ENCODE measurements around the gene PTPRC. TPM values are rescaled to one million over a fixed set of nuclear protein-coding genes. Genes with fewer than 3 reads are reported as not detected.

The PTPRC gene
- total and polyA plus RNA-seq, 2 donors (not counting 3 experiments of a cell fraction or from before 2014, with no cell fraction given): not detected

GRCh38 chr1:198806861-198807260, 168.0 kb downstream of the PTPRC start:
- H3K9me1 ChIP-seq (replicated peaks; ENCODE audit: control insufficient read depth, extremely low read depth, insufficient read depth, low read length): no peaks in the 10 kb centered on the region
- CTCF ChIA-PET: no interaction called here

More at GRCh38 chr1:198806861-198807260, 168.0 kb downstream of the PTPRC start:
- POLR2A ChIA-PET: no interaction called here
- Histone ChIP-seq H3K27ac (ENCODE audit: insufficient read depth, low read depth, low read length) (no peak overlapping the region), H3K4me1 (ENCODE audit: control insufficient read depth, extremely low read depth, insufficient read depth, low read length) (no peaks in the 10 kb centered on the region), H3K9ac (replicated peaks; ENCODE audit: extremely low read depth, insufficient read depth, low read length) (no peak overlapping the region), H3K27me3 (ENCODE audit: control insufficient read depth in 2 of 2, insufficient read depth in 2 of 2, low read length in 2 of 2) (no peaks in the 10 kb centered on the region), H2AFZ (ENCODE audit: low read depth, low read length) (no peak overlapping the region), H4K20me1 (replicated peaks; ENCODE audit: control insufficient read depth, extremely low read depth, insufficient read depth, low read length) (no peaks in the 10 kb centered on the region), H3K79me2 (ENCODE audit: control insufficient read depth, insufficient read depth, low read length) (no peaks in the 10 kb centered on the region), H3K4me3 (replicated peaks in 1 of 3; ENCODE audit: insufficient read depth in 1 of 3, low read depth in 1 of 3, low read length in 3 of 3) (no peak overlapping the region), H3K4me2 (ENCODE audit: insufficient read depth, low read length) (no peak overlapping the region), H3K36me3 (ENCODE audit: control insufficient read depth in 2 of 2, extremely low read depth in 1 of 2, insufficient read depth in 2 of 2, low read length in 2 of 2) (no peaks in the 10 kb centered on the region), H3K9me3 (replicated peaks; ENCODE audit: control insufficient read depth, insufficient read depth, low read length) (no peaks in the 10 kb centered on the region)
- no TSS peak for BruUV-seq (replicated peaks)
- FAIRE-seq (no peak), DNase-seq (ENCODE audit: low read depth, low spot score) (no peak)
- intact Hi-C loops (cut with micrococcal nuclease) (no loop called here), dilution Hi-C loops (cut with MboI; ENCODE audit: extremely low pct_ligation_motif_present, low sequenced_read_pairs) (no loop called here)
- TF ChIP-seq POLR2A (IDR thresholded peaks at IDR 0.05; ENCODE audit: low read depth, low read length) (no peak), POLR2AphosphoS5 (IDR thresholded peaks at IDR 0.05; ENCODE audit: insufficient read depth, low read depth, low read length) (no peak), EZH2 (IDR thresholded peaks at IDR 0.05; ENCODE audit: borderline replicate concordance, low read depth, low read length, severe bottlenecking) (no peak), MYC (IDR thresholded peaks at IDR 0.05; ENCODE audit: low read depth, low read length) (no peak), FOS (IDR thresholded peaks at IDR 0.05; ENCODE audit: borderline replicate concordance, insufficient read depth, low read length) (no peak), CTCF (IDR thresholded peaks at IDR 0.05; ENCODE audit: extremely low read depth in 1 of 2, insufficient read depth in 1 of 2, low read depth in 1 of 2, low read length in 2 of 2) (no peak), MAX (IDR thresholded peaks at IDR 0.05; ENCODE audit: insufficient read depth, insufficient read length) (no peak), JUN (IDR thresholded peaks at IDR 0.05; ENCODE audit: borderline replicate concordance, insufficient read depth, insufficient read length, low read depth) (no peak), GATA2 (IDR thresholded peaks at IDR 0.05; ENCODE audit: insufficient read depth, insufficient read length, low read depth, low read length) (no peak)

Other genes starting within 250 kb of the PTPRC start
- gene ATP6V1G3, start 98.4 kb upstream of the PTPRC start, total RNA-seq: not detected in 2 replicates
- not detected in 2 replicates for gene ATP6V1G3, start 98.4 kb upstream of the PTPRC start, polyA plus RNA-seq